Measurements from ENCODE around the gene HELZ. TPM values are rescaled to one million over a fixed set of nuclear protein-coding genes. Genes with fewer than 3 reads are reported as not detected.
"Not testable (repeated sequence)": the region's sequence is repeated elsewhere in the genome, so short reads cannot be mapped to it uniquely, and the experiment has no call there.

HELZ gene
- total RNA-seq, 1 donor from 2014 or later, result 74.7 TPM

- no peak overlapping the region for H3K4me3 Mint-ChIP-seq
- no peaks in the 10 kb centered on the region for H3K9me3 Mint-ChIP-seq
- no peak overlapping the region for H3K27ac Mint-ChIP-seq
- DNase-seq, result no peak
- no peaks in the 10 kb centered on the region for H3K36me3 Mint-ChIP-seq (ENCODE audit: low read depth)
- H3K27me3 Mint-ChIP-seq, result peaks cover 3% of the 10 kb centered on the region
- H3K4me1 Mint-ChIP-seq, result no peaks in the 10 kb centered on the region
- intact Hi-C loops (cut with micrococcal nuclease), result no loop called here
These were observed 31.1 kb upstream of the HELZ start for GRCh38 chr17:67276075-67276474.

DNA sequence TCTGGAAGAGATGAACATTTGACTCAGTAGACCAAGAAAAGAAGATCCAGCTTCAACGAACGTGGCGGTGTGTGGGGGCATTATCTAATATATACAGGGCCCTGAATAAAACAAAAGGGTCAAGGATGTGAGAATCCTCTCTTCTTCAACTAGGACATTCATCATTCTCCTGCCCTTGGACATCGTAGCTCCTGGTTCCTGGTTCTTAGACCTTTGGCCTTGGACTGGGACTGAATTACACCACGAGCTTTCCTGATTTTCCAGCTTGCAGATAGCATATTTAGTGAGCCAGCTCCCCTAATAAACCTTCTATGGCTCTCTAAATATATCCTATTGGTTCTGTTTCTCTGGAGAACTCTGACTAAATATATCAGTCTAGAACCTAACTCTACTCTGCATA, 29.5 kb upstream of the HELZ start:
- H3K4me3 Mint-ChIP-seq, result no peak overlapping the region
- H3K36me3 Mint-ChIP-seq (ENCODE audit: low read depth), result no peaks in the 10 kb centered on the region
- no peaks in the 10 kb centered on the region for H3K4me1 Mint-ChIP-seq
- DNase-seq, result no peak
- H3K27ac Mint-ChIP-seq, result no peak overlapping the region
- no peaks in the 10 kb centered on the region for H3K9me3 Mint-ChIP-seq
- intact Hi-C loops (cut with micrococcal nuclease), result no loop called here
- H3K27me3 Mint-ChIP-seq, result no peaks in the 10 kb centered on the region

GRCh38 chr17:67273900-67274299, 28.9 kb upstream of the HELZ start:
- no peak for DNase-seq
- Mint-ChIP-seq H3K36me3 (ENCODE audit: low read depth) (no peaks in the 10 kb centered on the region), H3K27ac (no peak overlapping the region), H3K27me3 (no peaks in the 10 kb centered on the region), H3K9me3 (no peaks in the 10 kb centered on the region), H3K4me1 (no peaks in the 10 kb centered on the region), H3K4me3 (no peak overlapping the region)
- intact Hi-C loops (cut with micrococcal nuclease), result no loop called here

DNA sequence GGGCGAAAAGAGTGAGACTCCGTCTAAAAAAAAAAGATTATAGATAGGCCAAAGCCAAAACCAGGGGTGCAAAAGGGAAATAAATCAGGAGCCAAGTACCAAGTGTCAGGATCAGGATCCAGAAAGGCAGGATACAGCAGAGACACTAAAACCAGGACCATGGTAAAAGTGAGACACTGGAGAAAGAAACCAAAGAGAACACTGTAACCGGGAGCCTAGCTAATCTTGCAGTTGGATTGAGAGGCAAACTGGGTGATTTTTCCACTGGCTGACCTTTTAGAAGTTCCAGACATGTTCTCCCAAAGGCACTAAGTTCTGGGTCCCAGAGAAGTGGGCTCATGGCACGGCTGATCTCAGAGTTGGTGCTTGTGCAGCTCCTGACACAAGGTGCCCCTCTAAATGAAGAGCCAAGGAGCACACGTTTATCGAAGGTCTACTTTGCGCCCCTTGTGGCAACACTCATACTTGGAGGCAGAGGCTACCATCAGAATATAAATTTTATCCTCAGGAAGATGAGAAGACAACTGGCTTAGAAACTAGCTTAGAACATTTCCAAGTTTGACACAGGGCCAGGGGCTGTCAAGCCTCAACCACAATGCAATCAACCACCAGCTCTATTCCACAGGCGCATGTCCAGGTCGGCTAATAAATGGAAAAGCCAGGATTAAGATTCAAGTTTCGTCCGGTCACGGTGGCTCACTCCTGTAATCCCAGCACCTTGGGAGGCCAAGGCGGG, 27.5 kb upstream of the HELZ start:
- no peak overlapping the region for H3K27ac Mint-ChIP-seq
- intact Hi-C loops (cut with micrococcal nuclease), result no loop called here

DNA sequence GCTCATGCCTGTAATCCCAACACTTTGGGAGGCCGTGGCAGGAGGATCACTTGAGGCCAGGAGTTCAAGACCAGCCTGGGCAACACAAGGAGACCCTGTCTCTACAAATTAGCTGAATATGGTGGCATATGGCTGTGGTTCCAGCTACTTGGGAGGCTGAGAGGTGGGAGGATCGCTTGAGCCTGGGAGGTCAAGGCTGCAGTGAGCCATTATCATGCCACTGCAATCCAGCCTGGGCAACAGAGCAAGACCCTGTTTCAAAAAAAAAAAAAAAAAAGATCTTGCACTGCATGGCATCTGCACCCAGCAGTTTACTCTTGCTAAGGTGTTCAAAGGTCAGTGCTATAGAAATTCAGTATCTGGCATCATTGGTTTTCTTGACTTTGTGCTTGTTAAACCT, 26.2 kb upstream of the HELZ start:
- H3K4me3 Mint-ChIP-seq; DNase-seq; H3K9me3 Mint-ChIP-seq; H3K27me3 Mint-ChIP-seq; H3K36me3 Mint-ChIP-seq (ENCODE audit: low read depth); H3K4me1 Mint-ChIP-seq; intact Hi-C loops (cut with micrococcal nuclease); H3K27ac Mint-ChIP-seq: not testable (repeated sequence)

More for the DNA sequence above, 27.5 kb upstream of the HELZ start:
- no peaks in the 10 kb centered on the region for H3K9me3 Mint-ChIP-seq
- H3K4me3 Mint-ChIP-seq, result no peak overlapping the region
- no peaks in the 10 kb centered on the region for H3K36me3 Mint-ChIP-seq (ENCODE audit: low read depth)
- no peak for DNase-seq
- H3K4me1 Mint-ChIP-seq, result no peaks in the 10 kb centered on the region
- no peaks in the 10 kb centered on the region for H3K27me3 Mint-ChIP-seq

DNA sequence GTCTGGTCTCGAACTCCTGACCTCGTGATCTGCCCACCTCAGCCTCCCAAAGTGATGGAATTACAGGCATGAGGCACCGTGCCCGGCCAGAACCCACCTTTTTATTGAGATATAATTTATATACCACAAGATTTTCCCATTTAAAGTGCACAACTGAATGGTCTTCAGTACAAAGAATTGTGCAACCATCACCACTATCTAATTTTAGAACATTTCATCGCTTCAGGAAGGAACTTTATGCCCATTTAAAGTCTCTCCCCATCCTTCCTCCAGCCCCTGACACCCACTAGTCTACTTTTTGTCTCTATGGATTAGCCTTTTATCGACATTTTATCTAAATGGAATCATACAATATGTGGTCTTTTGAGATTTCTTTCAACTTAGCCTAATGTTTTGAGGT, 25.4 kb upstream of the HELZ start:
- DNase-seq, result no peak
- no peak overlapping the region for H3K27ac Mint-ChIP-seq
- H3K36me3 Mint-ChIP-seq (ENCODE audit: low read depth), result no peaks in the 10 kb centered on the region
- no peak overlapping the region for H3K4me3 Mint-ChIP-seq
- H3K4me1 Mint-ChIP-seq, result no peaks in the 10 kb centered on the region
- H3K9me3 Mint-ChIP-seq, result no peaks in the 10 kb centered on the region
- intact Hi-C loops (cut with micrococcal nuclease), result no loop called here
- H3K27me3 Mint-ChIP-seq, result no peaks in the 10 kb centered on the region

GRCh38 chr17:67266496-67266895, 21.5 kb upstream of the HELZ start:
- H3K4me3 Mint-ChIP-seq, result no peak overlapping the region
- H3K36me3 Mint-ChIP-seq (ENCODE audit: low read depth), result no peaks in the 10 kb centered on the region
- H3K27ac Mint-ChIP-seq, result no peak overlapping the region
- H3K4me1 Mint-ChIP-seq, result peaks cover 5% of the 10 kb centered on the region
- intact Hi-C loops (cut with micrococcal nuclease), result no loop called here
- no peaks in the 10 kb centered on the region for H3K9me3 Mint-ChIP-seq
- no peaks in the 10 kb centered on the region for H3K27me3 Mint-ChIP-seq
- DNase-seq, result no peak

DNA sequence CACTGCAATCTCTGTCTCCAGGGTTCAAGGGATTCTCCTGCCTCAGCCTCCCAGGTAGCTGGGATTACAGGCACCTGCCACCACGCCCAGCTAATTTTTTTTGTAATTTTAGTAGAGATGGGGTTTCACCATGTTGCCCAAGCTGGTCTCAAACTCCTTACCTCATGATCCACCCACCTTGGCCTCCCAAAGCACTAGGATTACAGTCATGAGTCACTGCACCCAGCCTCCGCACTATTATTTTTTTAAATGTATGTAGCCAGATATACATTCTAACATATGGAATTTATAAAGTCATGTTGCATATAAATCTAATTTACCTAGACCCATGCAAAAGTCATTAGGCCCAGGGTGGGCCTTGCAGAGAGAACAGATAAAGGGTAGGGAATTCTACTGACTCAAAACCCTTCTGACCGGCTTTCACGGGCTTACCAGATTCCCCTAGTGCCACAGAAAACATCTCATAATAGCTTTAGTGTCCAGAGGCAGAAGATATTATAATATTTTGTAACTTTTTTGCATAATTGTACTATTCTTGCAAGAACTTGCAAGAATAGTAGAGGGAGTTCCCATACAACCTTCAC, 20.5 kb upstream of the HELZ start:
- no peaks in the 10 kb centered on the region for H3K36me3 Mint-ChIP-seq (ENCODE audit: low read depth)
- no peaks in the 10 kb centered on the region for H3K27me3 Mint-ChIP-seq
- intact Hi-C loops (cut with micrococcal nuclease), result no loop called here
- no peaks in the 10 kb centered on the region for H3K9me3 Mint-ChIP-seq
- DNase-seq, result no peak
- no peak overlapping the region for H3K4me3 Mint-ChIP-seq
- H3K4me1 Mint-ChIP-seq, result peaks cover 6% of the 10 kb centered on the region
- H3K27ac Mint-ChIP-seq, result no peak overlapping the region

- H3K9me3 Mint-ChIP-seq, result no peaks in the 10 kb centered on the region
- H3K27me3 Mint-ChIP-seq, result no peaks in the 10 kb centered on the region
- intact Hi-C loops (cut with micrococcal nuclease), result no loop called here
- no peak overlapping the region for H3K27ac Mint-ChIP-seq
- DNase-seq, result no peak
- peaks cover 31% of the 10 kb centered on the region for H3K4me1 Mint-ChIP-seq
- H3K36me3 Mint-ChIP-seq (ENCODE audit: low read depth), result no peaks in the 10 kb centered on the region
- no peak overlapping the region for H3K4me3 Mint-ChIP-seq
These were observed 17.6 kb upstream of the HELZ start for GRCh38 chr17:67262435-67263117.

- Mint-ChIP-seq H3K36me3 (ENCODE audit: low read depth) (no peaks in the 10 kb centered on the region), H3K27me3 (no peaks in the 10 kb centered on the region), H3K4me3 (no peak overlapping the region), H3K9me3 (no peaks in the 10 kb centered on the region), H3K27ac (no peak overlapping the region), H3K4me1 (peaks cover 34% of the 10 kb centered on the region)
- intact Hi-C loops (cut with micrococcal nuclease), result no loop called here
- no peak for DNase-seq
These were observed 15.4 kb upstream of the HELZ start for GRCh38 chr17:67260170-67260987.

DNA sequence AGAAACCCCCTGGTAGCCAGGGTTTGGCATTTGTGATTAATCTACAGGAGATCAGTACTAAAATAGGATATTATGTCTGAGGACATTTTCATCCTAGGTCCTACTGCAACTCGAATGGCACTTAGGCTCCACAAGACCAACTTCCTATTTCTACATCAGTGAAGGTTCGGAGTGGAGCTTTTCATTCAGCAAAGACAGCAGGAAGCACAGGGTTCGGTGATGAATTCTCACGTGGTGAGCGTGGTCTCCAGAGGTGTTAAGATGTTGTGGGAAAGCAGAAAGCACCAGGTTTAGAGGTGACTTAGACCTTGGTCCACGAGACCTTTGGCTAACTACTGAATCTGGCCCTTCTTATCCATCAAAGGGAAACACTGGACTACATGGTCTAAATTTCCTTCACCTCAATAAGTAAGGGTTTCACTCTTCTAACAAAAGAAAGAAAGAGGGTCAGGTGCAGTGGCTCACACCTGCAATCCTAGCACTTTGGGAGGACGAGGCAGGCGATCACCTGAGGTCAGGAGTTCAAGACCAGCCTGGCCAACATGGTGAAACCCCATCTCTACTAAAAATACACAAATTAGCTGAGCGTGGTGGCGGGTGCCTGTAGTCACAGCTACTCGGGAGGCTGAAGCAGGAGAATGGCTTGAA, 13.9 kb upstream of the HELZ start:
- Mint-ChIP-seq H3K4me3 (peak overlapping the region; percentile 69), H3K36me3 (ENCODE audit: low read depth) (no peaks in the 10 kb centered on the region), H3K27ac (peak overlapping the region; percentile 66), H3K27me3 (no peaks in the 10 kb centered on the region), H3K4me1 (peaks cover 34% of the 10 kb centered on the region), H3K9me3 (no peaks in the 10 kb centered on the region)
- peak; percentile 76 for DNase-seq
- intact Hi-C loops (cut with micrococcal nuclease), result loop anchor here (5.0 kb wide), 1 partner anchor 37 kb away; no protein-coding TSS in a partner anchor

DNA sequence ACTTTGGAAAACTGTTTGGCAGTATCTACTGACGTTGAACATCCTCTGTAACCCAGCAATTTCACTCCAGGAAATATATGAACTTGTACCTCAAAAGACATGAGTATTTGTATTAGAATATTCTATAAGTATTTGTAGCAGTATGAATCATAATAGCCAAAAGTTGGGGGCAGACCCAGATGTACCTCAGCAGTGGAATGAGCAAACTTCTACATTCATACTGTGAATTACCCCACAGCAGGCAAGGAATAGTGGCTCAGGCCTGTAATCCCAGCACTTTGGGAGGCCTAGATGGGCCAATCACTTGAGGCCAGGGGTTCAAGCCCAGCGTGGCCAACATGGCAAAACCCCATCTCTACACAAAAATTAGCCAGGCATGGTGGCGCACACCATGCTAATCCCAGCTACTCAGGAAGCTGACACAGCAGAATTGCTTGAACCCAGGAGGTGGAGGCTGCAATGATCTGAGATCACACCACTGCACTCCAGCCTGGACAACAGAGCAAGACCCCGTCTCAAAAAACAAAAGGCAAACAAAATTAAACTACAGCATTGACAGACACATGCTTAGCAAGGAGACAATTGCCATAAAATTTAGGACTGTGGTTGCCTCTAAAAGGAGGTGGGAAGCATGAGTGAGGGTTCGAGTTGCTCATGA, 11.2 kb upstream of the HELZ start:
- DNase-seq, result no peak
- peaks cover 8% of the 10 kb centered on the region for H3K27me3 Mint-ChIP-seq
- H3K27ac Mint-ChIP-seq, result no peak overlapping the region
- H3K4me1 Mint-ChIP-seq, result peaks cover 29% of the 10 kb centered on the region
- H3K9me3 Mint-ChIP-seq, result no peaks in the 10 kb centered on the region
- intact Hi-C loops (cut with micrococcal nuclease), result loop anchor here (5.0 kb wide), 1 partner anchor 34 kb away; no protein-coding TSS in a partner anchor
- no peaks in the 10 kb centered on the region for H3K36me3 Mint-ChIP-seq (ENCODE audit: low read depth)
- no peak overlapping the region for H3K4me3 Mint-ChIP-seq

DNA sequence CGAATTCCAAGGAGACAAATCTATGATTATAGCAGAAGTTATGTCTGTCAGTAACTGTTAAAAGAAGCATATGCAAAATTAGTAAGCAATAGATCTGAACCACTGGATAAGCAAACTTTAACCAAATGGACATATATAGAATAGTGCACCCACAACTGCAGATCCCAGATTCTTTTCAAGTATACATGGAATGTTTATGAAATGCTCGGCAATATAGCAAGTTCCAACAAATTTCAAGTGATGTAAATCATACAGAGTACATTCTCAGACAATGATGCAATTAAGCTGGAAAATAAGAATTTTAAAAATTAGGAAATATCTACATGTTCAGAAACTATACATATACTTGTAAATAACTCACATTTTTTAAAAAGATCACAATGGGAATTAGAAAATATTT, 8.4 kb upstream of the HELZ start:
- intact Hi-C loops (cut with micrococcal nuclease), result no loop called here
- Mint-ChIP-seq H3K27ac (no peak overlapping the region), H3K9me3 (no peaks in the 10 kb centered on the region), H3K4me1 (peaks cover 11% of the 10 kb centered on the region), H3K27me3 (peaks cover 9% of the 10 kb centered on the region), H3K36me3 (ENCODE audit: low read depth) (no peaks in the 10 kb centered on the region), H3K4me3 (no peak overlapping the region)
- DNase-seq, result no peak
